Bone marrow (tissue), 2 donors: ENCODE results near the gene ARVCF.

Source experiments
- DNase-seq, 2 donors: peaks; one replicate each; lab custom pipeline; 2025; lab: John Stamatoyannopoulos, UW

The ARVCF gene

GRCh38 chr22:19986410-19987341, 29.9 kb downstream of the ARVCF start:
- peak; percentile 21 to 40 for DNase-seq

- DNase-seq = no peak
Observed at GRCh38 chr22:19986011-19986409, 30.6 kb downstream of the ARVCF start.

DNA sequence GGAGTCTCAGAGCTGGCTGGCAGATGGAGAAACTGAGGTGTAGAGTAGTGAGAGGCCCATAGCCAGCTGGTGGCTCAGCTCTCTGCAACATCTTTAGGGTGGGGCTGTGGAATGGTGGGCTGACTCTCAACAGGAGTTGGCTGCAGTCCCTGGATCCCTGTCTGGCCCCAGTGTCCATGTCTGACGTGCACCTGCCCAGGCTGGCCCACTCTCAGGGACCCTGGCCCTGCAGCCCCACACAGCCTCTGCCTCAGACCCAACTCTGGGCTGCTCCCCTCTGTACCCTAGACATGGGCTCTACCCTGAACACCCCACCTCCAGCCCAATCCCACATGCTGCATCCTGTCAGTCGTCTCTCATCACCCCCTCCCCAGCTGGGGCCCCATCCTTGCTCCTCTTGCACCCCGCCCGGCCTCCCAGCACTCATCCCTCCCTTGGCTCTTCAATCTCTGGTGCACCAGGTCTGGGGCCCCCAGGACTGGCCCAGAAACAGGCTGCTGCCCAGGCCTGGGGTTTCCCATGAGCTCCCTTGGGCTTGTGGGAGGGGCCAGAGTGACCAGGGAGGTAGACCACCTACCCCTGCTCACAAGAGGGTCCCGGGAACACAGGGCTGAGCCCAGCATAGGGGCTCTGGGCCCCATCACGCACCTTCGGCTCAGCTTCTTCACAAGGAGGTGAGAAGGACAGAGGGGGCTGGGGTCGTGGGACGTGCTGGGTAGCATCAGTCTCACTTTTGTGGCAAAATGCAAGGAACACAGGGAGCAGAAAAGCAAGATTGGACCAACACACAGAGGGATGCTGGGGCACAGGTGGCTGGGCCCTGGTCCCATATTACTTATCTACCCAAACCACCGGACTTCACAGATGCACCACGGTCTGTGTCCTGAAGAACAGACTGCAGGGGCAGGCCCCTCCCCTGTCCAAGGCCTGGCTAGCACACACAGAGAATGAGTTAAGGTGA, 31.5 kb downstream of the ARVCF start:
- DNase-seq = no peak

GRCh38 chr22:19984201-19984753, 32.3 kb downstream of the ARVCF start:
- no peak for DNase-seq

GRCh38 chr22:19983741-19984140, 32.9 kb downstream of the ARVCF start:
- DNase-seq = no peak

- DNase-seq = no peak
Observed at GRCh38 chr22:19982991-19983578, 33.5 kb downstream of the ARVCF start.

- DNase-seq = no peak
Observed at GRCh38 chr22:19981961-19982920, 34.4 kb downstream of the ARVCF start.

- no peak for DNase-seq
Observed at GRCh38 chr22:19981171-19981960, 35.3 kb downstream of the ARVCF start.

DNA sequence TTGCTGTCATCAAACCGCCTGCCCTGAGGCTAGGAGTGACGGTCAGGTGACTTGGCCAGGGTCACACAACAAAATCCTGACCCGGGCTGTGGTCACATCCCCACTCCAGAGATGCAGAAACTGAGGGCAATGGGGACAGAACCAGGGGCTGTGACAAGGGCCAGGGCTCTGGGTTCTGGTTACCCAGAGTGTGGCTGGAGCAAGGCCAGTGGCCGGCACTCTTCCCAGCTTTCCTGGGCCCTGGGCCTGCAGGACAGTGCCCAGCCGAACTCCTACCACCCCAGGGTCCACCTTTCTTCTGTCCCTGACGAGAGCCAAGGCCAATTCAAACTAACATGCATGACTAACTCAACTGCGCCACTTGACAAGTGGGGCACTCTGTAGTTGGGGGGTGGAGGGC, 35.9 kb downstream of the ARVCF start:
- no peak for DNase-seq

GRCh38 chr22:19979712-19980493, 36.7 kb downstream of the ARVCF start:
- DNase-seq = no peak

GRCh38 chr22:19978748-19979147, 37.9 kb downstream of the ARVCF start:
- DNase-seq = no peak

DNA sequence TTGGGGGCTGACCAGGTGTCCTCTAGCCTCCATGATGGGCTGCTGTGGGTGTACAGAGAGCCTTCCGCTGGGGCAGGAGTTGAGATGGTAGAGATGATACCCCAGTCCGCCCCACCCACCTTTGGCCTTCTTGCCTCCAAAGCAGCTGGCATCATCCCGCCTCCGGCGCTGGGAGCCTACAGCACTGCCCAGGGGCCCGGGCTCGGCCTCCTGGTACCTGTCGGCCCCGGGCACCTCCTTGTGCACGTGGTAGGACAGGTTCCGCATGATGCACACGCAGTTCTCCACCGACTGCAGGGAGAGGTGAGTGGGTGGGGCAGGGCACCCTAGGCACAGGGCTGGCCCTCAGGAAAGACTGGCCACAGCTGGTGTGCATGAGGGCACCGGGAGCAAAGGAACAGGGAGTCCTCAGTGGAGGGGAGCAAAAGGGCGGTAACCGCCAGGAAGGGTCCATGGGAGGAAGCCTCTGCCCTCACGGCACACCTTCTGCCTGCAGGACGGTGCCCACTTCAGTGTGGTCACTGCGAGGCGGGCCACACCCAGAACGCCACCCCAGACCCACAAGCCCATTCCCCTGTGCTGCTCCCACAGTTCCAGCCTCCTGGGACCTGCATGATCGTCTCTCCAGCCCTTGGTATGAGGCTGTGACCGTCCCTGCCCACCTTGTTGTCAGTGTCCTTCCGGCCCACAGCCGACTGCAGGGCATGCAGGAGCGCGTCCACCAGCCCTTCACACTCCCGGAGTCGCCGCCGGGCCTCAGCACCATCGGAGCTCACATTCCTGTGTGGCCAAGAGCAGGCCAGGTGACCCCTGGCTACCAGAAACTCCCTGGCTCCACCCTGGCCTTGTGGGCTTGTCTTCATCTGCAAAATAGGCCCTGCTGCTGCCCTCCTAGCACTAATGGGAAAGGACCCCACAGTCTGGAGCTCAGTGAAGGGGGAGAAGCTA, 39.1 kb downstream of the ARVCF start:
- DNase-seq = no peak

DNA sequence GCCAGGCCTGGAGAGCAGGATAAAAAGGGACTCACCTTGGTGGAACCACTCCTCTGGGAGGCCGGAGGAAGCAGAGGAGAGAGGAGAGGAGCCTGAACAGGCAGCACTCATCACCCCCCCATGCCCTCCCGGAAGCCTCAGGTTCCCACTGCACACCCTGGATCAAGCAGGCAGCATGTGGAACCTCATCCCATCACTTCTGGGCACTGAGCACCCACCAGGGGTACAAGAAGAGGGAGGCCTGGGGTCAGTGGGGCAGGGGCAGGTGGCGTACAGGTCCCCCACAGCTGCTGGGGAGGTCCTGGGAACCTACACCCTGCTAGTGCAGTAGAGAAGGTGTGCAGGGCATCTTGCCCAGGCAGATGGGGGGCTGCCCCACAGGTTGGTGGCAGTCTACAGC, 40.0 kb downstream of the ARVCF start:
- no peak for DNase-seq

DNA sequence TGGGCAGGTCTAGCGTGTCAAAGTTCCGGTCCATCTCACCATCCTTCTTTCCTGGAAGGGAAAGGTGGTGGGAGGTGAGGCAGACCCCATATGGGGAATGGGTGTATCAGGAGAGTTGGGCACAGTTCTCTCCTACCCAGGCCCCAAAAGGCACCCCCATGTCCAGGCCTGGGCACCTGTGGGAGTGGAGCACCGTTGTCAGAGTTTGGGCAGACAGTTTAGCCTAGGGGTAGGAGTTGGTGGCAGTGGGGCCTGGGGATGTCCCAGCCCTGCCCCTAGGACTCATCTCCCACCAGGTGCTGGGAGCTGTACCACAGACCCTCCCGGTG, 41.0 kb downstream of the ARVCF start:
- no peak for DNase-seq

GRCh38 chr22:19974935-19975706, 41.5 kb downstream of the ARVCF start:
- peak in 1 of 2 donors; percentile 45 for DNase-seq

DNA sequence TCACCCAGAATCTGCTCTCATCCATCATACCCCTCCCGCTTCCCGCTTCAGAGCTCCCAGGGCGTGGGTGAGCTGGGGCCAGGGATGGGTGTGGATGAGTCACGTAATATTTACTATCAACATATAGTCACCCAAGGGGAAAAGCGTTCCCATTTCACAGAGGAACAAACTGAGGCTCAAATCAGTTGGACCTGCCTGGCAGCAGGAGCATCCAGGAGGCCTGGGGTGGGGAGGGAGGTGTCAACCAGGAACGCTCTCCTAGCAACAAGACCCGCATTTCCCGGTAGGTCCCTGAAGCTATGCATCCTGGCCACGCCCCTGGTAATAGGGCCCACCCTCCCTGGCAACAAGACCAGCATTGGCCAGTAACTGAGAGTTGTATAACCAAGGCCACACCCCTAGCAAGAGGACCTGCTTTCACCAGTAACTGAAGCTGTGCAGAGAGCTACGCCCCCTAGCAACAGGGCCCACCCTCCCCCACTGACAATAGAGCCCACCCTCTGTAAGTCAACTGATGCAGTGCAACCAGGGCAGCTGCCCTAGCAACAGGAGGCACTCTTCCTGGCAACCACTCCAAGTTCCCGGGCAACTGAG, 42.3 kb downstream of the ARVCF start:
- no peak for DNase-seq
